SH-SY5Y (cell line): ENCODE results near the gene RNF214.
A peak's percentile ranks its signal among the peaks of the same experiment; 100 is the strongest.

ENCODE experiments used
- GATA2 ChIP-seq: IDR thresholded peaks from 2 replicates; pipeline ENCODE4 v1.6.1; 2011; ENCODE audit warnings: mild to moderate bottlenecking, low read depth, low read length
- GATA3 ChIP-seq: IDR thresholded peaks from 2 replicates; pipeline ENCODE4 v1.6.1; 2011; ENCODE audit warnings: low read depth, mild to moderate bottlenecking, low read length, moderate library complexity

GRCh38 chr11:117328375-117329010 lies 96.0 kb downstream of the RNF214 start:
- peak; percentile 57; the same call in 1 of the 2 replicates for TF ChIP-seq GATA2
- TF ChIP-seq GATA3, result no peak
